ENCODE results near the gene HK1.
"Not testable (repeated sequence)": the region's sequence is repeated elsewhere in the genome, so short reads cannot be mapped to it uniquely, and the experiment has no call there.

The HK1 gene

GRCh38 chr10:69275444-69275843 lies 2.9 kb upstream of the HK1 start:
- Mint-ChIP-seq H3K9me3 (no peaks in the 10 kb centered on the region), H3K27ac (no peak overlapping the region), H3K36me3 (ENCODE audit: low read depth) (no peaks in the 10 kb centered on the region), H3K27me3 (no peaks in the 10 kb centered on the region), H3K4me1 (ENCODE audit: low read depth) (peaks cover 12% of the 10 kb centered on the region), H3K4me3 (no peak overlapping the region)

- Mint-ChIP-seq H3K36me3 (ENCODE audit: low read depth) (no peaks in the 10 kb centered on the region), H3K27me3 (no peaks in the 10 kb centered on the region), H3K27ac (no peak overlapping the region), H3K4me1 (ENCODE audit: low read depth) (peaks cover 7% of the 10 kb centered on the region), H3K4me3 (no peak overlapping the region), H3K9me3 (no peaks in the 10 kb centered on the region)
Measured at GRCh38 chr10:69276503-69276902, 1.8 kb upstream of the HK1 start.

GRCh38 chr10:69279110-69279509 lies 814 bp downstream of the HK1 start:
- H3K27me3 Mint-ChIP-seq, result no peaks in the 10 kb centered on the region
- H3K27ac Mint-ChIP-seq, result no peak overlapping the region
- no peak overlapping the region for H3K4me3 Mint-ChIP-seq
- H3K9me3 Mint-ChIP-seq, result no peaks in the 10 kb centered on the region
- no peaks in the 10 kb centered on the region for H3K36me3 Mint-ChIP-seq (ENCODE audit: low read depth)
- H3K4me1 Mint-ChIP-seq (ENCODE audit: low read depth), result peaks cover 7% of the 10 kb centered on the region

- Mint-ChIP-seq H3K9me3 (no peaks in the 10 kb centered on the region), H3K4me3 (no peak overlapping the region), H3K4me1 (ENCODE audit: low read depth) (peaks cover 7% of the 10 kb centered on the region), H3K27ac (no peak overlapping the region), H3K27me3 (no peaks in the 10 kb centered on the region), H3K36me3 (ENCODE audit: low read depth) (no peaks in the 10 kb centered on the region)
Measured at GRCh38 chr10:69281507-69282413, 3.5 kb downstream of the HK1 start.

- not testable (repeated sequence) for H3K4me1 Mint-ChIP-seq (ENCODE audit: low read depth); H3K36me3 Mint-ChIP-seq (ENCODE audit: low read depth); H3K9me3 Mint-ChIP-seq; H3K4me3 Mint-ChIP-seq; H3K27ac Mint-ChIP-seq; H3K27me3 Mint-ChIP-seq
Measured at GRCh38 chr10:69284402-69284801, 6.1 kb downstream of the HK1 start.

GRCh38 chr10:69285699-69286098 lies 7.4 kb downstream of the HK1 start:
- no peak overlapping the region for H3K4me3 Mint-ChIP-seq
- no peaks in the 10 kb centered on the region for H3K27me3 Mint-ChIP-seq
- no peaks in the 10 kb centered on the region for H3K4me1 Mint-ChIP-seq (ENCODE audit: low read depth)
- H3K27ac Mint-ChIP-seq, result no peak overlapping the region
- H3K36me3 Mint-ChIP-seq (ENCODE audit: low read depth), result no peaks in the 10 kb centered on the region
- no peaks in the 10 kb centered on the region for H3K9me3 Mint-ChIP-seq

GRCh38 chr10:69287181-69287580 lies 8.9 kb downstream of the HK1 start:
- H3K27me3 Mint-ChIP-seq, result no peaks in the 10 kb centered on the region
- no peaks in the 10 kb centered on the region for H3K36me3 Mint-ChIP-seq (ENCODE audit: low read depth)
- no peak overlapping the region for H3K27ac Mint-ChIP-seq
- no peaks in the 10 kb centered on the region for H3K4me1 Mint-ChIP-seq (ENCODE audit: low read depth)
- no peak overlapping the region for H3K4me3 Mint-ChIP-seq
- H3K9me3 Mint-ChIP-seq, result no peaks in the 10 kb centered on the region

- H3K27me3 Mint-ChIP-seq, result no peaks in the 10 kb centered on the region
- no peak overlapping the region for H3K27ac Mint-ChIP-seq
- H3K9me3 Mint-ChIP-seq, result no peaks in the 10 kb centered on the region
- H3K4me3 Mint-ChIP-seq, result no peak overlapping the region
- no peaks in the 10 kb centered on the region for H3K36me3 Mint-ChIP-seq (ENCODE audit: low read depth)
- no peaks in the 10 kb centered on the region for H3K4me1 Mint-ChIP-seq (ENCODE audit: low read depth)
Measured at GRCh38 chr10:69290993-69291392, 12.7 kb downstream of the HK1 start.

GRCh38 chr10:69292459-69292858 lies 14.2 kb downstream of the HK1 start:
- Mint-ChIP-seq H3K9me3 (no peaks in the 10 kb centered on the region), H3K27ac (no peak overlapping the region), H3K36me3 (ENCODE audit: low read depth) (no peaks in the 10 kb centered on the region), H3K4me1 (ENCODE audit: low read depth) (no peaks in the 10 kb centered on the region), H3K4me3 (no peak overlapping the region), H3K27me3 (no peaks in the 10 kb centered on the region)

- no peak overlapping the region for H3K27ac Mint-ChIP-seq
- no peaks in the 10 kb centered on the region for H3K4me1 Mint-ChIP-seq (ENCODE audit: low read depth)
- no peak overlapping the region for H3K4me3 Mint-ChIP-seq
- no peaks in the 10 kb centered on the region for H3K9me3 Mint-ChIP-seq
- H3K27me3 Mint-ChIP-seq, result no peaks in the 10 kb centered on the region
- H3K36me3 Mint-ChIP-seq (ENCODE audit: low read depth), result no peaks in the 10 kb centered on the region
Measured at GRCh38 chr10:69295027-69295636, 16.8 kb downstream of the HK1 start.

- Mint-ChIP-seq H3K27ac (no peak overlapping the region), H3K36me3 (ENCODE audit: low read depth) (no peaks in the 10 kb centered on the region), H3K4me1 (ENCODE audit: low read depth) (peaks cover 5% of the 10 kb centered on the region), H3K9me3 (no peaks in the 10 kb centered on the region), H3K27me3 (no peaks in the 10 kb centered on the region), H3K4me3 (no peak overlapping the region)
Measured at GRCh38 chr10:69303632-69304051, 25.3 kb downstream of the HK1 start.

- H3K27me3 Mint-ChIP-seq, result no peaks in the 10 kb centered on the region
- H3K4me1 Mint-ChIP-seq (ENCODE audit: low read depth), result peaks cover 5% of the 10 kb centered on the region
- no peak overlapping the region for H3K27ac Mint-ChIP-seq
- no peaks in the 10 kb centered on the region for H3K9me3 Mint-ChIP-seq
- H3K4me3 Mint-ChIP-seq, result no peak overlapping the region
- H3K36me3 Mint-ChIP-seq (ENCODE audit: low read depth), result no peaks in the 10 kb centered on the region
Measured at GRCh38 chr10:69306421-69306820, 28.1 kb downstream of the HK1 start.

GRCh38 chr10:69307434-69307833 lies 29.1 kb downstream of the HK1 start:
- H3K27ac Mint-ChIP-seq, result no peak overlapping the region
- H3K4me3 Mint-ChIP-seq, result no peak overlapping the region
- peaks cover 5% of the 10 kb centered on the region for H3K4me1 Mint-ChIP-seq (ENCODE audit: low read depth)
- H3K36me3 Mint-ChIP-seq (ENCODE audit: low read depth), result no peaks in the 10 kb centered on the region
- H3K9me3 Mint-ChIP-seq, result no peaks in the 10 kb centered on the region
- no peaks in the 10 kb centered on the region for H3K27me3 Mint-ChIP-seq

GRCh38 chr10:69308304-69308703 lies 30.0 kb downstream of the HK1 start:
- not testable (repeated sequence) for H3K9me3 Mint-ChIP-seq; H3K27me3 Mint-ChIP-seq; H3K27ac Mint-ChIP-seq; H3K4me1 Mint-ChIP-seq (ENCODE audit: low read depth); H3K36me3 Mint-ChIP-seq (ENCODE audit: low read depth); H3K4me3 Mint-ChIP-seq

GRCh38 chr10:69311309-69311708 lies 33.0 kb downstream of the HK1 start:
- H3K27ac Mint-ChIP-seq, result no peak overlapping the region

GRCh38 chr10:69312528-69312927 lies 34.2 kb downstream of the HK1 start:
- peaks cover 24% of the 10 kb centered on the region for H3K4me1 Mint-ChIP-seq (ENCODE audit: low read depth)

More at GRCh38 chr10:69311309-69311708, 33.0 kb downstream of the HK1 start:
- no peaks in the 10 kb centered on the region for H3K27me3 Mint-ChIP-seq
- H3K4me1 Mint-ChIP-seq (ENCODE audit: low read depth), result peaks cover 12% of the 10 kb centered on the region
- H3K9me3 Mint-ChIP-seq, result no peaks in the 10 kb centered on the region
- H3K36me3 Mint-ChIP-seq (ENCODE audit: low read depth), result no peaks in the 10 kb centered on the region
- no peak overlapping the region for H3K4me3 Mint-ChIP-seq

More at GRCh38 chr10:69312528-69312927, 34.2 kb downstream of the HK1 start:
- no peak overlapping the region for H3K27ac Mint-ChIP-seq
- no peak overlapping the region for H3K4me3 Mint-ChIP-seq
- no peaks in the 10 kb centered on the region for H3K9me3 Mint-ChIP-seq
- H3K27me3 Mint-ChIP-seq, result no peaks in the 10 kb centered on the region
- H3K36me3 Mint-ChIP-seq (ENCODE audit: low read depth), result no peaks in the 10 kb centered on the region
